ENCODE measurements around the gene TMEM240.

The TMEM240 gene

DNA sequence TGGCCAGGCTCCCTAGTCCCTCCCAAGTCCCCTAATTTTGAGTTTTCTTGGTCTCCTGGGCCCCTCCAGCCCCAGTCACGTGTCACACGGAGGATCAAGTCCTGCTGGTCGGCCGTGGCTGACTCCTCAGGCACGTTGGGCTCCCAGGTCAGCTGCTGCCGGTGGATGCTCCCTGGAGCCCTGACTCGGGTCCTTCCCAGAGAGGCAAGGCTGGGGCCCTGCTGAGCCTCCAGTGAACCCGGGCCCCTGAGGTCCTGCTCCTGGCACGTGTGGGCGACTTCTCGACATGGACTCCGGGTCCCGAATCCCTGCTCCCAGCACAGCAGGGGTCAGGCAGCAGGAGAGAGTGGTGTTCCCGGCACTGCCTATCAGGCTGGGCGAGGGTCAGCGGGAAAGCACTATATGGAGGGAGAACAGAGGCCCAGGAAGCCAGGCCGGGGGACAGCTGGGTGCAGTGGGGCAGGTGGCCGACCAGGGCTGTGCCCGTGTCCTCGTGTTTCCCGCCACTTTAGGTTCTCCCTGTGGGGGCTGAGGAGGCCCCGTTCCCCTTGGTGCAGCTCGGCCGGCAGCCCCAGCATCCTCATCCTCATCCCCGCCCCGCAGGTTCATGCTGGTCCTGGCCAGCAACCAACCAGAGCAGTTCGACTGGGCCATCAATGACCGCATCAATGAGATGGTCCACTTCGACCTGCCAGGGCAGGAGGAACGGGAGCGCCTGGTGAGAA lies 13.2 kb downstream of the TMEM240 start:
- TF ChIP-seq FOXM1 (IDR thresholded peaks at IDR 0.05; ENCODE audit: borderline replicate concordance, low read depth) (no peak), NFIC (IDR thresholded peaks at IDR 0.05) (no peak), ZBTB7A (IDR thresholded peaks at IDR 0.05; ENCODE audit: low read depth) (no peak), EGR1 (IDR thresholded peaks at IDR 0.05) (no peak), TAF1 (IDR thresholded peaks at IDR 0.05; ENCODE audit: low read depth) (no peak), YY1 (IDR thresholded peaks at IDR 0.05; ENCODE audit: low read depth) (no peak), CREB1 (IDR thresholded peaks at IDR 0.05; ENCODE audit: low read depth) (no peak)

GRCh38 chr1:1521331-1521730 lies 19.1 kb downstream of the TMEM240 start:
- TF ChIP-seq MAX (IDR thresholded peaks at IDR 0.05) (no peak), USF1 (IDR thresholded peaks at IDR 0.05) (no peak), NFIC (IDR thresholded peaks at IDR 0.05) (no peak), TEAD4 (IDR thresholded peaks at IDR 0.05) (no peak), FOXM1 (IDR thresholded peaks at IDR 0.05; ENCODE audit: borderline replicate concordance, low read depth) (no peak), CREB1 (IDR thresholded peaks at IDR 0.05; ENCODE audit: low read depth) (no peak), EGR1 (IDR thresholded peaks at IDR 0.05) (no peak), TAF1 (IDR thresholded peaks at IDR 0.05; ENCODE audit: low read depth) (no peak), RAD21 (IDR thresholded peaks at IDR 0.05; ENCODE audit: low read depth) (no peak), CEBPB (IDR thresholded peaks at IDR 0.05) (no peak), ZBTB7A (IDR thresholded peaks at IDR 0.05; ENCODE audit: low read depth) (no peak)

GRCh38 chr1:1517973-1518620 lies 22.3 kb downstream of the TMEM240 start:
- TF ChIP-seq ZBTB7A (IDR thresholded peaks at IDR 0.05; ENCODE audit: low read depth) (no peak), TCF12 (IDR thresholded peaks at IDR 0.05; ENCODE audit: low read depth) (no peak), FOXM1 (IDR thresholded peaks at IDR 0.05; ENCODE audit: borderline replicate concordance, low read depth) (no peak), RAD21 (IDR thresholded peaks at IDR 0.05; ENCODE audit: low read depth) (no peak), NFIC (IDR thresholded peaks at IDR 0.05) (no peak), EGR1 (IDR thresholded peaks at IDR 0.05) (no peak), TEAD4 (IDR thresholded peaks at IDR 0.05) (no peak), CREB1 (IDR thresholded peaks at IDR 0.05; ENCODE audit: low read depth) (no peak), EP300 (IDR thresholded peaks at IDR 0.05; ENCODE audit: borderline replicate concordance) (no peak), YY1 (IDR thresholded peaks at IDR 0.05; ENCODE audit: low read depth) (no peak)
- TF ChIP-seq, protein P1, sequence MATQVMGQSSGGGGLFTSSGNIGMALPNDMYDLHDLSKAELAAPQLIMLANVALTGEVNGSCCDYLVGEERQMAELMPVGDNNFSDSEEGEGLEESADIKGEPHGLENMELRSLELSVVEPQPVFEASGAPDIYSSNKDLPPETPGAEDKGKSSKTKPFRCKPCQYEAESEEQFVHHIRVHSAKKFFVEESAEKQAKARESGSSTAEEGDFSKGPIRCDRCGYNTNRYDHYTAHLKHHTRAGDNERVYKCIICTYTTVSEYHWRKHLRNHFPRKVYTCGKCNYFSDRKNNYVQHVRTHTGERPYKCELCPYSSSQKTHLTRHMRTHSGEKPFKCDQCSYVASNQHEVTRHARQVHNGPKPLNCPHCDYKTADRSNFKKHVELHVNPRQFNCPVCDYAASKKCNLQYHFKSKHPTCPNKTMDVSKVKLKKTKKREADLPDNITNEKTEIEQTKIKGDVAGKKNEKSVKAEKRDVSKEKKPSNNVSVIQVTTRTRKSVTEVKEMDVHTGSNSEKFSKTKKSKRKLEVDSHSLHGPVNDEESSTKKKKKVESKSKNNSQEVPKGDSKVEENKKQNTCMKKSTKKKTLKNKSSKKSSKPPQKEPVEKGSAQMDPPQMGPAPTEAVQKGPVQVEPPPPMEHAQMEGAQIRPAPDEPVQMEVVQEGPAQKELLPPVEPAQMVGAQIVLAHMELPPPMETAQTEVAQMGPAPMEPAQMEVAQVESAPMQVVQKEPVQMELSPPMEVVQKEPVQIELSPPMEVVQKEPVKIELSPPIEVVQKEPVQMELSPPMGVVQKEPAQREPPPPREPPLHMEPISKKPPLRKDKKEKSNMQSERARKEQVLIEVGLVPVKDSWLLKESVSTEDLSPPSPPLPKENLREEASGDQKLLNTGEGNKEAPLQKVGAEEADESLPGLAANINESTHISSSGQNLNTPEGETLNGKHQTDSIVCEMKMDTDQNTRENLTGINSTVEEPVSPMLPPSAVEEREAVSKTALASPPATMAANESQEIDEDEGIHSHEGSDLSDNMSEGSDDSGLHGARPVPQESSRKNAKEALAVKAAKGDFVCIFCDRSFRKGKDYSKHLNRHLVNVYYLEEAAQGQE (IDR thresholded peaks at IDR 0.05; ENCODE audit: low read depth), result no peak

- peak; percentile 50 for TF ChIP-seq NFIC (IDR thresholded peaks at IDR 0.05)
- TF ChIP-seq CEBPB (IDR thresholded peaks at IDR 0.05), result no peak
- TF ChIP-seq MAX (IDR thresholded peaks at IDR 0.05), result peak; percentile 83
- TF ChIP-seq EGR1 (IDR thresholded peaks at IDR 0.05), result no peak
- peak; percentile 72; the same call in 1 of the 2 replicates for TF ChIP-seq TAF1 (IDR thresholded peaks at IDR 0.05; ENCODE audit: low read depth)
- TF ChIP-seq YY1 (IDR thresholded peaks at IDR 0.05; ENCODE audit: low read depth), result peak; percentile 55; the same call in 1 of the 2 replicates
- no peak for TF ChIP-seq FOXM1 (IDR thresholded peaks at IDR 0.05; ENCODE audit: borderline replicate concordance, low read depth)
- no peak for TF ChIP-seq RAD21 (IDR thresholded peaks at IDR 0.05; ENCODE audit: low read depth)
- peak; percentile 46 for TF ChIP-seq TEAD4 (IDR thresholded peaks at IDR 0.05)
- TF ChIP-seq EP300 (IDR thresholded peaks at IDR 0.05; ENCODE audit: borderline replicate concordance), result peak; percentile 37; the same call in 1 of the 2 replicates
- TF ChIP-seq, protein P1 (IDR thresholded peaks at IDR 0.05; ENCODE audit: low read depth), result no peak
- peak; percentile 96 for TF ChIP-seq CREB1 (IDR thresholded peaks at IDR 0.05; ENCODE audit: low read depth)
- peak; percentile 66 for TF ChIP-seq TCF12 (IDR thresholded peaks at IDR 0.05; ENCODE audit: low read depth)
- TF ChIP-seq ZBTB7A (IDR thresholded peaks at IDR 0.05; ENCODE audit: low read depth), result 0 out of 2 replicates have a peak, but pooled peaks have one; percentile 22
- TF ChIP-seq USF1 (IDR thresholded peaks at IDR 0.05), result peak; percentile 55
Observed at GRCh38 chr1:1511533-1512285, 28.7 kb downstream of the TMEM240 start, which contains the start of gene ATAD3A. ATAD3A (plus strand) TSS chr1:1512162; CDS start chr1:1512269, 107 bp downstream.
